GM15510 (cell line): ENCODE data around the gene GPR150.
A peak's percentile ranks its signal among the peaks of the same experiment; 100 is the strongest.

ENCODE experiments used
- POLR2A ChIP-seq: IDR thresholded peaks from 3 replicates; pipeline ENCODE4 v1.6.1; 2011; ENCODE audit warnings: borderline replicate concordance; ENCODE audit not compliant: insufficient read length; ENCODE audit errors: extremely low read depth

GPR150 gene

DNA sequence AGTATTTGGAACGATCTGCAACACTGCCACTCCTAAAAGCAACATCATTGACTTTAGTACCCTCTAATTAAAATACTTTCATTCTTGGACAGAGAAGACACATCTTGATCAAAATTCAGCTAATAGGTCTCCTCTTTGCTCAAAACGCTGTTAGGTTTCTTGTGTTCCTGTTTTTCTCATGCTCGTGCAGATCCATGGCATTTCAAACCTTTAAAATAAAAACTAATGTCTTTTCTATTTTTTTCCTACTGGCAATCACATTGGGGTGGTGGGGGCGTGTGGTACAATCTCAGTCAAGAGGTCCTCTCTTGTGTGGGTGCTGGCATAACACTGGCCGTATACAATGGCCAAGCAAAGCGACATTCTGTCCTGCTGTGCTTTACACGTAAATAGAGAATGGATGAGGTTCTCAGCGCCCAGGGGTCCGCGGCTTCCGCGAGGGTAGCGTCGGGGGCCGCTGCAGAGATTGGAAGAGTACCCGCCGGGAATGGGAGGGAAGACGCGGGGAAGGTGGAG is 315 bp upstream of the GPR150 start:
- no peak for TF ChIP-seq POLR2A

DNA sequence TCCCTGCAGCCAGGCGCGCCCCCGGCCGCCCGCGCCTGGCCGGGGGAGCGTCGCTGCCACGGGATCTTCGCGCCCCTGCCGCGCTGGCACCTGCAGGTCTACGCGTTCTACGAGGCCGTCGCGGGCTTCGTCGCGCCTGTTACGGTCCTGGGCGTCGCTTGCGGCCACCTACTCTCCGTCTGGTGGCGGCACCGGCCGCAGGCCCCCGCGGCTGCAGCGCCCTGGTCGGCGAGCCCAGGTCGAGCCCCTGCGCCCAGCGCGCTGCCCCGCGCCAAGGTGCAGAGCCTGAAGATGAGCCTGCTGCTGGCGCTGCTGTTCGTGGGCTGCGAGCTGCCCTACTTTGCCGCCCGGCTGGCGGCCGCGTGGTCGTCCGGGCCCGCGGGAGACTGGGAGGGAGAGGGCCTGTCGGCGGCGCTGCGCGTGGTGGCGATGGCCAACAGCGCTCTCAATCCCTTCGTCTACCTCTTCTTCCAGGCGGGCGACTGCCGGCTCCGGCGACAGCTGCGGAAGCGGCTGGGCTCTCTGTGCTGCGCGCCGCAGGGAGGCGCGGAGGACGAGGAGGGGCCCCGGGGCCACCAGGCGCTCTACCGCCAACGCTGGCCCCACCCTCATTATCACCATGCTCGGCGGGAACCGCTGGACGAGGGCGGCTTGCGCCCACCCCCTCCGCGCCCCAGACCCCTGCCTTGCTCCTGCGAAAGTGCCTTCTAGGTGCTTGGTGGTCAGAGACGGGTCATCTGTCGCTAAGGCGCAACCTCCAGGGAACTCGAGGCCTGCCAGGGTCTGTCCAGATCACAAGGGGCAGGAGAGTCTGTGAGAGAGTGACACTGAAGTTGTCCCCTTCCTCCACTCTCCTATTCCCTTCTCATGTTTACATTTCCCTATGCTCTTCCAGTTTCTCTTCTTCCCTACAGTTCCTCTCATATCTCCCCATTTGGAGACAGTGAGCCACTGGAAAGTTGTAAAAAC is 1.3 kb downstream of the GPR150 start:
- peak; percentile 18 for TF ChIP-seq POLR2A

DNA sequence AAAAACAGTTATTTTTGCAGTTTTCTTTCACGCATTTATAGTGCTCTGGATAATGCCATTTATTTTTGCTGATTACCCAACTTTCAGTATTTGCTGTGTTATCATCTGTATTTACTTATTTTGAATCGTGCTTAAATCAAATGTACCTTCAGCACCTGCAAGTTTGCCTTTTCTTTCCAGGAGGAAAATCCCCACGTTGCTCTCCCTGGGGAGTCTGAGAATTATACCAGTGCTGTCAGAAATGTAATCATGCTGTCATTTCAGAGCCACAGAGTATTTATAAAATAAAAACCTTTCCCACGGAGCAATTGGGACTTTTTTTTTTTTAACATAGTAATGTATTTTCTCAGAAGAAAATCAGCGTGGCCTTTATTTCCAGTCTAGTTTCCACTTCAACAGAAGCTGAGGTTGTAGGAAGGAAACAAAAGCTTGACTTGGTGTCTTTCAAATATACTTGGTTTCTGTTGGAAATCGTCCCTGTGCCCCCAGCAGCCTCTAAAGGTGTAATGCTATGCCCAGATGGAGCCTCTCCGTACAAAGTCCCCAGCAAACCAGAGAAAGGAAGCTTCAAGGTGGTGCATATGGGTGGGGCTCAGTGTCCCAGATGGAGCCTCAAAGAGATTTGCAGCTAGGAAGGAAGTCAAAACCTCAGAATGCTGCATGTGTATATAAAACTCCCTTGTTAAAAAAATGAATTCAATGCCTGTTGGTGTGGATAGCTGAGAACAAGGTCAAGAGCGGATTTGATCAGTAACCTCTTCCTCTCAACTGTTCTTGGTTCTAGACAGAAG is 2.1 kb downstream of the GPR150 start:
- TF ChIP-seq POLR2A = no peak

DNA sequence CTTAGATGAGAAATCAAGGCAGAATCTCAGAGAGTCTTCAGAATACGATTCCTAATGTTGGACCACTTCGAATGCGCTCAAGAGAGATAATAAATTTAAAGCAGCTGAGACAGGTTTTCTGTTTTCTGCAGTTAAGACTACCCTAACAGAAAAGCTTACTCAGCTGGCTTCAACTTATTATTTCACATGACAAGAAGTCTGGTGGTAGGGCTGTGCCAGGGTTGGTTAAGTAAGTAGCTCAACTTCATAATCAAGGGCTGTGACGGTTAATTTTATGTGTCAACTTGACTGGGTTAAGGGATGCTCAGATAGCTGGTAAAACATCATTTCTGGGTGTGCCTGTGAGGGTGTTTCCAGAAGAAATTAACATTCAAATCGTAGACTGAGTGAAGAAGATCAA is 3.8 kb downstream of the GPR150 start:
- no peak for TF ChIP-seq POLR2A

GRCh38 chr5:95624368-95624767 is 4.5 kb downstream of the GPR150 start:
- TF ChIP-seq POLR2A = no peak

- no peak for TF ChIP-seq POLR2A
These were observed 6.8 kb downstream of the GPR150 start for GRCh38 chr5:95626701-95627100.

GRCh38 chr5:95627971-95628810 is 8.3 kb downstream of the GPR150 start:
- no peak for TF ChIP-seq POLR2A

- TF ChIP-seq POLR2A = no peak
These were observed 9.0 kb downstream of the GPR150 start for GRCh38 chr5:95628933-95629332.

- TF ChIP-seq POLR2A = no peak
These were observed 10.6 kb downstream of the GPR150 start for GRCh38 chr5:95630394-95630917.

GRCh38 chr5:95631255-95631958 is 11.5 kb downstream of the GPR150 start:
- TF ChIP-seq POLR2A = no peak

DNA sequence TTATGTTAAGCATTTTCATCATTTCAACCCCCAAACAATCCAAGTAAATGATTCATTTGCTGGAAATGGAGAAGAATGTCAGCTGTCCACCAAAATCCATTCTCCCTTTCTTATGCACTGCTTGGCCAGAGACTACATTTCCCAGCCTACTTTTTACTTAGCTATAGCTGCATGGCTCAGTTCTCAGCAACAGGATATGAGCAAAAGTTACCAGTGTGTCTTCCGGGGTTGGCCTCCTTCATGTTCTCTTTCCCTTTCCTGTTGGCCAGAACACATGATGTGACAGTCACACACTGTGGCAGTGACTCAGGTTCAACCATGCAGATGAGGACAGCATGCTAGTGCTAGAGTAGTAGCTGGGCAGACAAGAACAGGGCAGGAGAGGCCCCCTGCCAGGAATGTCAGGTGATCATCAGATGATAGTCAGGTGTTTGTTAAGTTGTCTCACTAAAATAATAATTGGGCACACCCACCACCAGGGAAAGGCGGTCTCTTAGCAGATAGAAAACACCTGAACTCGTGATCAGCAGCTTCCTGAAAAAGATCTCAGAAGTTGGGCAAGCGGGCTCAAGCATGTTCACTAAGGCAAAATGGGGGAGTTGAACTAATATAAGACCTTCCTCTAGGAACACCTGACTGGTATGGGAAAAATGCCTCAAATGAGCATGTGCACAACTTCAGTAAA is 12.2 kb downstream of the GPR150 start:
- TF ChIP-seq POLR2A = no peak

- no peak for TF ChIP-seq POLR2A
These were observed 13.8 kb downstream of the GPR150 start for GRCh38 chr5:95633671-95634070.

DNA sequence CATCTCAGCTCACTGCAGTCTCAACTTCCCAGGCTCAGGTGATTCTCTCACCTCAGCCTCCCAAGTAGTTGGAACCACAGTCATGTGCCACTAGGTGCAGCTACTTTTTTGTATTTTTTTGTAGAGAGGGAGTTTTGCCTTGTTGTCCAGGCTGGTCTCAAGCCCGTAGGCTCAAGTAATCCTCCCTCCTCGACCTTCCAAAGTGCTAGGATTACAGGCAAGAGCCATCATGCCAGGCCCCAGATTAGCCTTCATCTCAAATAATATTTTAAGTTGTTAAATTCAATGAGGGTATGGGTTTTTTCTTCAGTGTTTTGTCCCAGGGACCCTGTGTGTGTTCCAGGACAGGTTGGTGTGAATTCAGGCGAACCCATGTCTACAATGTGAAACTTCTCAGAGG is 14.2 kb downstream of the GPR150 start:
- TF ChIP-seq POLR2A = no peak
